Measurements from ENCODE around the gene RNF19B.

GRCh38 chr1:32892368-32893197 is 72.0 kb downstream of the RNF19B start:
- TF ChIP-seq CTCF (conservative IDR thresholded peaks at IDR 0.05) (no peak; the same call in 1 of the 2 replicates), ZFX (IDR thresholded peaks at IDR 0.05) (no peak)

All from C4-2B (cell line).